HUES6 (cell line): ENCODE measurements around the gene AHNAK.
"Not testable (repeated sequence)": the region's sequence is repeated elsewhere in the genome, so short reads cannot be mapped to it uniquely, and the experiment has no call there.

Experiments
- H3K27ac ChIP-seq: 2 replicates; pipeline ENCODE4 v1.7.0; 2013; ENCODE audit warnings: low read depth, mild to moderate bottlenecking, low read length, inconsistent platforms
- H3K27me3 ChIP-seq: 2 replicates; pipeline ENCODE4 v1.6.1; 2013; ENCODE audit warnings: low read length; ENCODE audit not compliant: control insufficient read depth, insufficient read depth
- H3K36me3 ChIP-seq: 2 replicates; pipeline ENCODE4 v1.6.1; 2013; ENCODE audit warnings: low read length; ENCODE audit not compliant: control insufficient read depth, insufficient read depth
- H3K4me1 ChIP-seq: 2 replicates; pipeline ENCODE4 v1.6.1; 2013; ENCODE audit warnings: low read length; ENCODE audit not compliant: control insufficient read depth, insufficient read depth
- H3K4me3 ChIP-seq: 2 replicates; pipeline ENCODE4 v1.5.1; 2013; ENCODE audit warnings: low read depth, low read length
- H3K9ac ChIP-seq: one replicate; pipeline ENCODE4 v1.6.1; 2013; ENCODE audit warnings: mild to moderate bottlenecking, low read length
- H3K9me3 ChIP-seq: 2 replicates; pipeline ENCODE4 v1.6.1; 2013; ENCODE audit warnings: low read depth, low read length; ENCODE audit not compliant: control insufficient read depth, insufficient read depth

AHNAK gene

GRCh38 chr11:62546244-62546928 lies at the start of gene AHNAK:
TSS of gene AHNAK (minus strand) at chr11:62546806. CDS start at chr11:62536098, 10,708 bp downstream.
- H3K9me3 ChIP-seq, result no peaks in the 10 kb centered on the region
- H3K36me3 ChIP-seq, result no peaks in the 10 kb centered on the region
- peak within 1 kb of the TSS; percentile 88 for H3K9ac ChIP-seq
- H3K27me3 ChIP-seq, result peaks cover 58% of the 10 kb centered on the region
- peaks cover 38% of the 10 kb centered on the region for H3K4me1 ChIP-seq
- H3K4me3 ChIP-seq, result peak within 1 kb of the TSS; percentile 81
- H3K27ac ChIP-seq, result peak within 1 kb of the TSS; percentile 70; the same call in 1 of the 2 replicates

- H3K9ac ChIP-seq, result no peak overlapping the region
Observed at GRCh38 chr11:62595124-62595523, 48.5 kb upstream of the AHNAK start.

GRCh38 chr11:62593434-62594044 lies 46.9 kb upstream of the AHNAK start:
- no peaks in the 10 kb centered on the region for H3K27me3 ChIP-seq
- H3K36me3 ChIP-seq, result peaks cover 54% of the 10 kb centered on the region
- no peak overlapping the region for H3K27ac ChIP-seq
- peaks cover 7% of the 10 kb centered on the region for H3K4me1 ChIP-seq
- no peak overlapping the region for H3K4me3 ChIP-seq
- no peaks in the 10 kb centered on the region for H3K9me3 ChIP-seq
- no peak overlapping the region for H3K9ac ChIP-seq

More at GRCh38 chr11:62595124-62595523, 48.5 kb upstream of the AHNAK start:
- Histone ChIP-seq H3K27me3 (no peaks in the 10 kb centered on the region), H3K4me3 (no peak overlapping the region), H3K27ac (no peak overlapping the region), H3K4me1 (peaks cover 16% of the 10 kb centered on the region), H3K36me3 (peaks cover 54% of the 10 kb centered on the region), H3K9me3 (no peaks in the 10 kb centered on the region)

- peaks cover 7% of the 10 kb centered on the region for H3K4me1 ChIP-seq
- H3K9ac ChIP-seq, result no peak overlapping the region
- no peak overlapping the region for H3K27ac ChIP-seq
- peaks cover 53% of the 10 kb centered on the region for H3K36me3 ChIP-seq
- H3K27me3 ChIP-seq, result no peaks in the 10 kb centered on the region
- H3K9me3 ChIP-seq, result no peaks in the 10 kb centered on the region
- no peak overlapping the region for H3K4me3 ChIP-seq
Observed at GRCh38 chr11:62592989-62593421, 46.4 kb upstream of the AHNAK start.

- H3K27ac ChIP-seq, result peak overlapping the region; percentile 71; the same call in 1 of the 2 replicates
Observed at GRCh38 chr11:62592146-62592815, 45.7 kb upstream of the AHNAK start.

GRCh38 chr11:62591448-62592145 lies 45.0 kb upstream of the AHNAK start, which contains the start of gene TUT1:
TSS of gene TUT1 (minus strand) at chr11:62591523. CDS start at chr11:62591485, 38 bp downstream.
- Histone ChIP-seq H3K27ac (peak within 1 kb of the TSS; percentile 71), H3K27me3 (no peaks in the 10 kb centered on the region), H3K36me3 (peaks cover 51% of the 10 kb centered on the region), H3K9ac (peak within 1 kb of the TSS; percentile 81), H3K4me3 (peak within 1 kb of the TSS; percentile 80), H3K9me3 (no peaks in the 10 kb centered on the region), H3K4me1 (peaks cover 7% of the 10 kb centered on the region)

More at GRCh38 chr11:62592146-62592815, 45.7 kb upstream of the AHNAK start:
- Histone ChIP-seq H3K4me1 (peaks cover 7% of the 10 kb centered on the region), H3K9ac (peak overlapping the region; percentile 81), H3K36me3 (peaks cover 53% of the 10 kb centered on the region), H3K9me3 (no peaks in the 10 kb centered on the region), H3K27me3 (no peaks in the 10 kb centered on the region), H3K4me3 (peak overlapping the region; percentile 63)

- peaks cover 7% of the 10 kb centered on the region for H3K4me1 ChIP-seq
- H3K9me3 ChIP-seq, result no peaks in the 10 kb centered on the region
- no peak overlapping the region for H3K4me3 ChIP-seq
- no peaks in the 10 kb centered on the region for H3K27me3 ChIP-seq
- H3K27ac ChIP-seq, result no peak overlapping the region
- peaks cover 38% of the 10 kb centered on the region for H3K36me3 ChIP-seq
- H3K9ac ChIP-seq, result no peak overlapping the region
Observed at GRCh38 chr11:62588966-62589637, 42.5 kb upstream of the AHNAK start.

- not testable (repeated sequence) for H3K4me3 ChIP-seq, H3K9ac ChIP-seq, H3K4me1 ChIP-seq, H3K27ac ChIP-seq, H3K27me3 ChIP-seq, H3K9me3 ChIP-seq
- peaks cover 54% of the 10 kb centered on the region for H3K36me3 ChIP-seq
Observed at GRCh38 chr11:62585356-62585755, 38.8 kb upstream of the AHNAK start.

GRCh38 chr11:62581735-62582134 lies 35.1 kb upstream of the AHNAK start:
- H3K27me3 ChIP-seq, H3K9ac ChIP-seq: not testable (repeated sequence)
- peaks cover 62% of the 10 kb centered on the region for H3K36me3 ChIP-seq

GRCh38 chr11:62580959-62581715 lies 34.5 kb upstream of the AHNAK start:
- H3K27ac ChIP-seq, result no peak overlapping the region
- no peak overlapping the region for H3K9ac ChIP-seq
- no peaks in the 10 kb centered on the region for H3K27me3 ChIP-seq
- no peaks in the 10 kb centered on the region for H3K4me1 ChIP-seq
- H3K4me3 ChIP-seq, result no peak overlapping the region
- no peaks in the 10 kb centered on the region for H3K9me3 ChIP-seq
- H3K36me3 ChIP-seq, result peaks cover 65% of the 10 kb centered on the region

More at GRCh38 chr11:62581735-62582134, 35.1 kb upstream of the AHNAK start:
- not testable (repeated sequence) for H3K4me1 ChIP-seq, H3K4me3 ChIP-seq, H3K27ac ChIP-seq, H3K9me3 ChIP-seq
